GM12878 (cell line): ENCODE data around the gene CYBB. TPM values are rescaled to one million over a fixed set of nuclear protein-coding genes. Genes with fewer than 3 reads are reported as not detected.

ENCODE experiments used
- ATAC-seq: fragments of 200-7000 bp; cut with Tn5 transposase; 3 replicates; pipeline ENCODE4 v1.9.1; 2020; ENCODE audit warnings: mild to moderate bottlenecking, moderate library complexity
- BruUV-seq: library from RNA; stranded (reverse); fragments of 400-500 nt; replicated peaks from 2 replicates; lab custom pipeline; 2021; lab: Mats Ljungman, UMichigan
- CTCF ChIA-PET: fragments of 300-600 bp; sonication (Branson Sonifier 250); formaldehyde crosslinking; extraction: SDS; loops from one replicate; lab custom pipeline; 2021; ENCODE audit warnings: inconsistent platforms; lab: Yijun Ruan, JAX
- POLR2A ChIA-PET: fragments of 350-600 bp; formaldehyde crosslinking; extraction: SDS; loops from one replicate; lab custom pipeline; 2021; ENCODE audit warnings: inconsistent platforms; lab: Charles Lee
- RAD21 ChIA-PET: fragments of 300-600 bp; sonication (Branson Sonifier 250); formaldehyde crosslinking; loops from one replicate; lab custom pipeline; 2023; ENCODE audit warnings: antibody characterized with exemption; ENCODE audit not compliant: unreplicated experiment; lab: Charles Lee
- SMC1A ChIA-PET: fragments of 300-600 bp; sonication (Branson Sonifier 250); formaldehyde crosslinking; loops from one replicate; lab custom pipeline; 2023; ENCODE audit not compliant: unreplicated experiment, uncharacterized antibody; lab: Charles Lee
- DNase-seq: peaks from one replicate; pipeline ENCODE4 v3.0.0-alpha.2; 2011; ENCODE audit warnings: low read depth, low spot score
- FAIRE-seq: peaks from 3 replicates; lab custom pipeline; 2011; peaks lifted over from hg19 to GRCh38; lab: Jason Lieb, UNC
- H2AFZ ChIP-seq: 2 replicates; pipeline ENCODE4 v1.6.0; 2011; ENCODE audit warnings: low read depth, low read length, control low read depth; ENCODE audit not compliant: control insufficient read depth
- H3K27ac ChIP-seq: 2 replicates; pipeline ENCODE4 v1.5.1; 2011; ENCODE audit warnings: control low read depth; ENCODE audit not compliant: control insufficient read depth, insufficient read depth
- H3K27me3 ChIP-seq, 2 experiments: replicated peaks in 1 of 2; 2 replicates each; pipeline versions ENCODE4 v1.6.0 to v1.6.1; 2011; ENCODE audit warnings: low read length in 1 of 2; ENCODE audit not compliant: control insufficient read depth in 2 of 2, insufficient read depth in 2 of 2
- H3K36me3 ChIP-seq, 2 experiments: 2 replicates each; pipeline ENCODE4 v1.5.1; 2011; ENCODE audit warnings: low read length in 1 of 2; ENCODE audit not compliant: control insufficient read depth in 2 of 2, insufficient read depth in 2 of 2
- H3K4me1 ChIP-seq: 2 replicates; pipeline ENCODE4 v1.6.1; 2011; ENCODE audit warnings: mild to moderate bottlenecking, low read length, moderate library complexity, mixed read lengths; ENCODE audit not compliant: control insufficient read depth, insufficient read depth
- H3K4me2 ChIP-seq: 2 replicates; pipeline ENCODE4 v1.6.0; 2011; ENCODE audit warnings: control low read depth; ENCODE audit not compliant: control insufficient read depth, insufficient read depth
- H3K4me3 ChIP-seq: fragments of 200-600 bp; sonication (generic); 2 replicates; pipeline ENCODE4 v1.5.1; 2016
- H3K79me2 ChIP-seq: 2 replicates; pipeline ENCODE4 v1.6.0; 2011; ENCODE audit warnings: low read length; ENCODE audit not compliant: control insufficient read depth, insufficient read depth
- H3K9ac ChIP-seq: 2 replicates; pipeline ENCODE4 v1.8.0; 2011; ENCODE audit warnings: low read length, control low read depth, mixed read lengths; ENCODE audit not compliant: control insufficient read depth, insufficient read depth
- H3K9me3 ChIP-seq: replicated peaks from 3 replicates; pipeline ENCODE4 v1.5.1; 2011; ENCODE audit warnings: mild to moderate bottlenecking, low read length; ENCODE audit not compliant: control insufficient read depth, insufficient read depth
- H4K20me1 ChIP-seq: 2 replicates; pipeline ENCODE4 v1.6.0; 2011; ENCODE audit not compliant: control insufficient read depth, insufficient read depth
- ELK1 ChIP-seq: IDR thresholded peaks from 2 replicates; pipeline ENCODE4 v1.6.1; 2012; ENCODE audit warnings: low read depth, low read length, improper control_type of control experiment
- MEF2A ChIP-seq: IDR thresholded peaks from 2 replicates; pipeline ENCODE4 v1.6.1; 2011; ENCODE audit warnings: low read depth, mild to moderate bottlenecking, low read length, moderate library complexity; ENCODE audit not compliant: insufficient read depth
- MYB ChIP-seq: fragments of 150-350 bp; IDR thresholded peaks from 2 replicates; pipeline ENCODE4 v1.6.1; 2014; ENCODE audit warnings: mild to moderate bottlenecking, low read depth, low read length, borderline replicate concordance
- NFIC ChIP-seq: IDR thresholded peaks from 2 replicates; pipeline ENCODE4 v1.6.1; 2012; ENCODE audit warnings: low read depth, mild to moderate bottlenecking, inconsistent platforms, low read length, moderate library complexity
- PKNOX1 ChIP-seq: fragments of 450-650 bp; IDR thresholded peaks from 2 replicates; pipeline ENCODE4 v1.6.1; 2016; ENCODE audit warnings: mild to moderate bottlenecking
- RUNX3 ChIP-seq: IDR thresholded peaks from 2 replicates; pipeline ENCODE4 v1.6.1; 2012; ENCODE audit warnings: low read length, inconsistent platforms
- SIN3A ChIP-seq: IDR thresholded peaks from 2 replicates; pipeline ENCODE4 v1.6.1; 2012; ENCODE audit warnings: low read depth, low read length, improper control_type of control experiment
- YY1 ChIP-seq: IDR thresholded peaks from 2 replicates; pipeline ENCODE4 v1.6.1; 2011; ENCODE audit warnings: low read depth, mild to moderate bottlenecking, low read length
- WGBS: methylation state at CpG from one replicate; pipeline ENCODE4 v1.1.6; 2016; ENCODE audit warnings: low lambda C conversion rate; ENCODE audit not compliant: insufficient replicate concordance, insufficient coverage; ENCODE audit errors: missing lambda C conversion rate; 5-methylcytosine and 5-hydroxymethylcytosine counted together
- in situ Hi-C: fragments of 300-500 bp; cut with MboI; formaldehyde crosslinking; loops from 9 replicates; pipeline ENCODE4 v1.14.3; 2018; ENCODE audit warnings: mixed read lengths
- intact Hi-C: fragments of 100-400 bp; cut with micrococcal nuclease; formaldehyde crosslinking; loops from one replicate; pipeline ENCODE4 v1.14.2; 2022; ENCODE audit not compliant: unreplicated experiment
- polyA plus RNA-seq, 11 experiments: library from polyadenylated mRNA; depleted of rRNA in 4 of 11; unstranded in 6 of 11; stranded (reverse) in 5 of 11; fragments of >200 nt; fragmentation: Nextera tagmentation in 4 of 11; fragmentation: Illumina TruSeq in 1 of 11; extraction: Ambion mirVana in 4 of 11; extraction: Trizol in 1 of 11; gene quantifications; 1 replicate in 1 of 11; 2 replicates in 10 of 11; pipeline versions ENCODE4 v1.2.1 to v1.2.3, GENCODE V29; 2011 to 2016; ENCODE audit warnings: inconsistent platforms in 2 of 11, missing spikeins in 2 of 11, low read depth in 1 of 11
- total RNA-seq, 4 experiments: library from RNA; depleted of rRNA in 3 of 4; stranded (reverse); fragments of >200 nt in 3 of 4; fragmentation: Illumina TruSeq in 1 of 4; extraction: Trizol in 1 of 4; gene quantifications; 2 replicates each; pipeline versions ENCODE4 v1.2.1 to v1.2.3, GENCODE V29; 2013 to 2021

Gene CYBB
- total and polyA plus RNA-seq, 10 of the 15 experiments (the other 5 are each of a cell fraction or from before 2014, with no cell fraction given): 6.2 to 73.9 (median 24.8) TPM

- FAIRE-seq: no peak
- H3K79me2 ChIP-seq: no peaks in the 10 kb centered on the region
- no peak overlapping the region for H2AFZ ChIP-seq
- H3K36me3 ChIP-seq: no peaks in the 10 kb centered on the region
- ATAC-seq: no peak
- peaks cover 20% of the 10 kb centered on the region for H3K4me1 ChIP-seq
- H3K27me3 ChIP-seq: no peaks in the 10 kb centered on the region
- no TSS peak for BruUV-seq
- in situ Hi-C loops: no loop called here
- H3K9ac ChIP-seq: no peak overlapping the region
- 47% methylated on average over 1 of the region's 1 CpG for WGBS
- RAD21 ChIA-PET: interaction anchor here (2.5 kb wide), 1 partner anchor 13 kb away, joined by 13 read pairs; no protein-coding TSS in a partner anchor
- POLR2A ChIA-PET: no interaction called here
- SMC1A ChIA-PET: interaction anchor here (0.7 to 1.4 kb wide), 3 partner anchors 13 to 22 kb away, joined by 3 to 5 read pairs (median 5); no protein-coding TSS in a partner anchor
- CTCF ChIA-PET: interaction anchor here (1.0 to 2.1 kb wide), 3 partner anchors 16 to 58 kb away, joined by 4 to 6 read pairs (median 5); no protein-coding TSS in a partner anchor
- H4K20me1 ChIP-seq: no peaks in the 10 kb centered on the region
- no peak overlapping the region; the same call in 1 of the 2 replicates for H3K27ac ChIP-seq
- no peak overlapping the region for H3K4me2 ChIP-seq
- no peaks in the 10 kb centered on the region; the same call in 1 of the 3 replicates for H3K9me3 ChIP-seq
- intact Hi-C loops: no loop called here
- no peak overlapping the region for H3K4me3 ChIP-seq
- no peak for DNase-seq
- TF ChIP-seq PKNOX1: no peak
- peak; percentile 31; the same call in 1 of the 2 replicates for TF ChIP-seq NFIC
- TF ChIP-seq, all 136 proteins: peak for 1
Observed at GRCh38 chrX:37759351-37759750, 20.5 kb upstream of the CYBB start.

- intact Hi-C loops (no loop called here), in situ Hi-C loops (no loop called here)
Observed at GRCh38 chrX:37759878-37760418, 19.9 kb upstream of the CYBB start.

More at GRCh38 chrX:37759878-37760418, 19.9 kb upstream of the CYBB start:
- no peak overlapping the region for H3K9ac ChIP-seq
- no peaks in the 10 kb centered on the region for H3K79me2 ChIP-seq
- DNase-seq: no peak
- SMC1A ChIA-PET: interaction anchor here (0.9 to 5.0 kb wide), 3 partner anchors 14 to 23 kb away, joined by 4 to 40 read pairs (median 5); no protein-coding TSS in a partner anchor
- no peaks in the 10 kb centered on the region; the same call in 1 of the 3 replicates for H3K9me3 ChIP-seq
- H2AFZ ChIP-seq: no peak overlapping the region
- BruUV-seq: no TSS peak
- FAIRE-seq: no peak
- WGBS: 68% methylated on average over 2 of the region's 2 CpGs
- H3K4me2 ChIP-seq: no peak overlapping the region
- no peak overlapping the region for H3K4me3 ChIP-seq
- H3K27ac ChIP-seq: no peak overlapping the region; the same call in 1 of the 2 replicates
- CTCF ChIA-PET: interaction anchor here (1.5 to 2.1 kb wide), 2 partner anchors 15 to 57 kb away, joined by 4 to 5 read pairs; no protein-coding TSS in a partner anchor
- no peaks in the 10 kb centered on the region for H3K36me3 ChIP-seq
- H4K20me1 ChIP-seq: no peaks in the 10 kb centered on the region
- no peaks in the 10 kb centered on the region for H3K27me3 ChIP-seq
- TF ChIP-seq ELK1 (no peak), RUNX3 (no peak), SIN3A (no peak), MYB (no peak), YY1 (no peak), MEF2A (0 out of 2 replicates have a peak, but pooled peaks have one; percentile 36)
- no peak for ATAC-seq
- POLR2A ChIA-PET: no interaction called here
- H3K4me1 ChIP-seq: peaks cover 14% of the 10 kb centered on the region; the same call in 1 of the 2 replicates
- RAD21 ChIA-PET: interaction anchor here (0.6 to 2.5 kb wide), 3 partner anchors 14 to 53 kb away, joined by 3 to 13 read pairs (median 3); no protein-coding TSS in a partner anchor
